ENCODE results near the gene ANKS1B.
"Not testable (repeated sequence)": the region's sequence is repeated elsewhere in the genome, so short reads cannot be mapped to it uniquely, and the experiment has no call there.

The ANKS1B gene

GRCh38 chr12:98837134-98837752 is 1147.5 kb downstream of the ANKS1B start:
- DNase-seq = not testable (repeated sequence)

- no peak for DNase-seq
Observed at GRCh38 chr12:98830657-98831056, 1154.1 kb downstream of the ANKS1B start.

DNA sequence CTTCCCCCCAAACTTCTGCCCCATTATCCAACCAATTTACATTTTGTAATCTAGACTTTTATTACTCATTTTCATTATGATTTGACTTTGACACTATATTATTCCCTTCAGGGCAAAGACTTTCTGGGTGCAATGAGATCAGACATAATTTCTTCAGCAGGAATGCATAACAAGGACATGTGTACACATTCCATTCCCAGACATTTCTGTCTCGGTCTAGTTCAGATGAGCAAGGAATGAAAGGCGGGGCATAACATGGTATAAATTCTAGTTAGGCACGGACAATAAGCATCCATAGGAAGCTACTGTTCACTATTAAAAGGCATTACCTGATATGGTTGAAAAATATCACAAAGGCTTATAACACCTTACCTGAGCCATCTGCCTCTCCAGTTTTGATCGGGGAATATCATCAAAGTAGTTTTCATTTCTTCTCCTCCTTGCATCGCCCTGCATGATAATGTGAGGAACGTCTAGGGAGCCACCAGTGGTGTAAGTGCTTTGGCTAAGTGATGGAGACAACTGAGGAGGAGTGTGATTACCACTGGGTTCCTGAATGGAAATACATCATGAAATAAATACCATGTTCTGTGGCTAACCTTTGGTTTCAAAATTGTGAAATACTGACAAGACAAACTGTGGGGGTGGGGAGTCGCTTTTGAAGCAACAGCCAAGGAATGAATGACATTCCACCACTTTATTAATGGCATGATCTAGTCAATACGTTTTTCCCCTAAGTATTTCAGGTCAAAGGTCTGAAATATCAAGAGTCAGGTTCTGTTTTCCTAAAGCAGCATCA is 1155.7 kb downstream of the ANKS1B start:
- no peak for DNase-seq

GRCh38 chr12:98823012-98823411 is 1161.7 kb downstream of the ANKS1B start:
- no peak for DNase-seq

- DNase-seq = no peak
Observed at GRCh38 chr12:98821866-98822265, 1162.9 kb downstream of the ANKS1B start.

DNA sequence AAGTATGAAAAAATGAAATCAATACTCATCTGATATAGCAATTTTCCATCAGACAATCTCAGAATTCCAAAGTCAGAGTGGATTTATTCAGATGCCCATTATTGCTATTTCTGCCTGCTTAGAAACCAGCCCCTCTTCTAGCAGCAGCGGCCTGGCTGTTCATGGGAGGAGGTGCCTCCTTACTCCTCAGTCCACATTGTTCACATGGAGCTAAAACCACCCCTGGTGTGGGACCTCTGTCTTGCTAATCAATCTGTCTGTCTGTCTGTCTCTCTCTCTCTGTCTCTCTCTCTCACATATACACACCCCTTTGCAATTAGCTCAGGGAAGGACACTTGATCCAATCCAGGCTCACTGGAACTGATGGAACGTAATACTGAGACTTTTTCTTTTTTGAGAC is 1163.5 kb downstream of the ANKS1B start:
- no peak for DNase-seq

DNA sequence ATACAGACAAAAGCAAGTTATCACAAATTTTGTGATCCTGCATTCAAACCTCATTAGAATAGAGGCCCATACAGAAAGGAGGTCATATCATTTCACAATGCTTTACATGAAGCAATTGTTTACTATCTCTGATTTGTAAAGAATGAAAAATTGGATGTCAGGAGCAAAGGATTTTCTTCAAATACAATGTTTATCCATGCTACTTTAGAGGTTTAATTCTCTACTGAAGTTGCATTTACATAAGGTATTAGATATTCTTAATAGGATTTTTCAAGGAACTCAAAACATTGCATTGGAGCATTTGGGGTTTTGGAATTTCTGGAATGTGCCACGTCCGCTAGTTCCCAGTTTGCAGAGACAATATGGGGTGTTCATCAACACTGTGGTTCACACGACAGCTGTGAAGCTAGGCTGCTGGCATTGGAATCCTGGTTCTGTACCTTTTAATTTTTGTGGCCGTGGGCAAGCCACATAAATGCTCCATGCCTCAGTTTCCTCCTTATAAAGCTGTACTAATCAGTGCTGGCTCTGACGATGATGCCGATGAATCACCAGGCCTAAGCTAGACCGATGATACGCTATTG is 1164.8 kb downstream of the ANKS1B start:
- no peak for DNase-seq

GRCh38 chr12:98819071-98819470 is 1165.7 kb downstream of the ANKS1B start:
- no peak for DNase-seq

DNA sequence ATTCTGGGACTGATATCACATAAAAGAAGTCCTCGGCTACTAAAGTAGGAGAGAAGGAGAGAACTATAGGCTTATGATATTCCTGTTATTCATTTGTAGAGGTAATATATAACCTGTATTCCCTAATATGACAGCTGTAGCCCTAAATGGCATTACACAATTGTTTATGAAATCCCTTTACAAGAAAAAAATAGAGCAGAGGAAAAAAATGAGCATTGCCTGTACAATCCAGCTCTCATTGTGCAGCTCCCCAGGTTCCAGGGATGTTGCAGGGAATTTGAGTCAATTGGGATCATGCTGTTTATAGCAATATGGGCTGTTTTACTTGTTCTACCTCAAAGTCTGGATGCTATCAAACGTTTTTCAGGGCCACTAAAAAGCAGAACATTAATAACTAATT is 1166.5 kb downstream of the ANKS1B start:
- no peak for DNase-seq

DNA sequence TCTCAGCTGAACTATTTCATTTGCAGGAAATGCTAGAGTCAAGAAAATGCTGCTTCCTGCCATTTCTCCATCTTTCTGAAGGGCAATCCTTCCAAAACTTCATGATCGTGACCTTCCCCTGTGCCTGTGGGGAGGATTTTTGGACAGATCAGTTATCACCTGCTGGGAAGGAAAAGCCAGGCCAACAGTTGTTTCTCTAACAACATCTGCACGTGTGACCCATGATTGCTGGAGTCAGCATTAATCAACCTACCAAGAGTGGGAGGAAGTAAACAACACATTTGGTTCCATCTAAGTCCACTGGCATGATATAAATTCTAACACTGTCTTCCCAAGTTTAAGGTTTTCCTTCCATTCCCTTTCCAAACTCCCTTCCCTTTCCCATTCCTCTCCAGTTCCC is 1167.0 kb downstream of the ANKS1B start:
- no peak for DNase-seq

DNA sequence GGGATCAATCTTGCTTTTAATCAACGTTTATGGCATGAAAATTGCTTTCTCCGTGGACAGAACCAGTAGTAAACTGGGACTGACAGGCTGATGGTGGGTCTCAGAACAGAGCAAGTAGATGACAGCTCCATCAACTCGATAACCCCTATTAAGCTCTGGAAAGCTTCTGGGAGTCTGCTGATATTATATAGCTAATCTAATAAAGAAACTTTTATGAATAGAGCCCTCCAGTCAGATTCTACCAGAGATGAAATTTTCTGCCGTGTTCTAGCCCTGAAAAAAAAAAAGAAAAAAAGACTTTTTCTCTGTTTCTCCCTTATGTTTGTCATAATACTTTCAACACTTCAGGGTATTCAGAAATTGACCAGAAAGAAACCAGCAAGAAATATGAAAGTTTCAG is 1168.0 kb downstream of the ANKS1B start:
- no peak for DNase-seq

DNA sequence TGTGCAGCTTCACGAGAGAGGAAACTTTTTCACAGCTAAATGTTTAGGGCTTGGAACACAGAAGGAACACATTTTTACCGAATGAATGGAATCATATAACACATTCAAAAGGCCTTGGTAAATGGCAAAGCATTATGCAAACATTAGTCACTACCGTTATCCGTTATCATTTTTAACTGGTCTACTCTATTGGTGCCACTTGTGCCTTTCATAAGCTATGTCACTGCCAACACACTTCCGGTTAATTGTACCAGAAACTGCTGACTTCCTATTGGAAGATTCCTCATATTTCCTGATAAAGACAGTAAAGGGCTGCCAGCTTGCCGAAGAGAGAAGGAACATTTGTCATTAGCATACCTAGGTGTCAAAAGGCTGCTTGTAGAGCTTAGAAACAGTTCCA is 1170.5 kb downstream of the ANKS1B start:
- DNase-seq = no peak

DNA sequence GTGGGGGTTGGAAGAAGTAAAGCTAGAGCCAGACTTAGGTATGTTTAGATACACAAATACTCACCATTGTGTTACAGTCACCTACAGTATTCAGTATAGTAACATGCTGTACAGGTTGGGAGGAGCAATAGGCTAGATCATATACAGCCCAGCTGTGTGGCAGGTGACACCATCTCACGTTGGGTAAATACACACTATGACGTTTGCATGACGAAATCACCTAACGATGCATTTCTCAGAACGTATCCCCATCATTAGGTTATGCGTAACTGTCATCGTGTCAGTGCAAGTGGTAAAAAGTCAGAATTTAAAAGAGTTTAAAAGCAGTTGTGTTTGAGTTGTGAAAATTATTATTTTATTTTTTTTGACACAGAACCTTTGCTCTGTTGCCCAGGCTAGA is 1172.5 kb downstream of the ANKS1B start:
- DNase-seq = no peak

DNA sequence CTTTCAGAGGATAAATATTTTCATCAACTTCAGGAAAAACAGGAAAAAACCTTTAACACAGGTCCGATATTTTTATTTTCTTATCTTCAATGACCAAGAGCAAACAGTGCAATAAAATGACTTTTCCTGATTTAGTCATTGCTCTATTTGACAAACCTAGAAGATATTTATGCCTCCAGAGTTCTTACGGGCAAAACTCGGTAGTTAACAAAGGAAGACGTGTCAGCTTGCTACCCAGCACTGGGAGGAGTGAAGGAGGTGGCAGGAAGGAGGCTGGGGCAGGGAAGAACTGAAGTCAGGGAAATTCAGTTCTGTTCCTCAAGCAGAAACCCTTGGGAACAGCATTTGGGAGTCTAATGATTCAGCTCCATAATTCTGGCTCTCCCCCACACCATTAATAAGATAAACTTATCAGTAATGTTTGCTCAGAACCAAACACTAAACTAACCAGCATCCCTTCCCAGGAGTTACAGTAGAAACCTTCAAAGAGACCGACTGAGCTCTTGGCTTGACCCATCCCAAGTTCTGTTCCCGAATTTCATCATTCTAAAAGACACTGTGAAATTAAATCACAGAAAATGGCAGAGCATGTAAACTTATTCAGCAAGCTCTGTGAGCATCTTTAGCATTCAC is 1176.4 kb downstream of the ANKS1B start:
- no peak for DNase-seq

DNA sequence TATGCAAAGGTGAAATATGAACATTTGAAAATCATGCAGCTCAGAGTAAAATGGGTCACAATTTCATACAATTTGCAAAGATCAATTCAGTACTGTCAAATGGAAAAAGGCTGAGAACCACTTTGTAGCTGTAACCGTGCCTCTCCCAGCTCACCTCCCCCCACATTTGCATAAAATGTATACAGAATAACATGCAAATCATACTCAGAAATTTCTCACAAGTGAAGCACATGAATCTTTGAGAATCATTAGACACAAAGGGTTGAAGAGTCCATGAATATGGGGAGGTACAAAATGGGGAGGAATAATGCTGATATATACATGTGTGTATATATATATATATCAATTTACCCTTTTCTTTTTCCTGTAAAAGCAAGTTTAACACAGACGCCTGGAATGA is 1177.5 kb downstream of the ANKS1B start:
- DNase-seq = no peak

DNA sequence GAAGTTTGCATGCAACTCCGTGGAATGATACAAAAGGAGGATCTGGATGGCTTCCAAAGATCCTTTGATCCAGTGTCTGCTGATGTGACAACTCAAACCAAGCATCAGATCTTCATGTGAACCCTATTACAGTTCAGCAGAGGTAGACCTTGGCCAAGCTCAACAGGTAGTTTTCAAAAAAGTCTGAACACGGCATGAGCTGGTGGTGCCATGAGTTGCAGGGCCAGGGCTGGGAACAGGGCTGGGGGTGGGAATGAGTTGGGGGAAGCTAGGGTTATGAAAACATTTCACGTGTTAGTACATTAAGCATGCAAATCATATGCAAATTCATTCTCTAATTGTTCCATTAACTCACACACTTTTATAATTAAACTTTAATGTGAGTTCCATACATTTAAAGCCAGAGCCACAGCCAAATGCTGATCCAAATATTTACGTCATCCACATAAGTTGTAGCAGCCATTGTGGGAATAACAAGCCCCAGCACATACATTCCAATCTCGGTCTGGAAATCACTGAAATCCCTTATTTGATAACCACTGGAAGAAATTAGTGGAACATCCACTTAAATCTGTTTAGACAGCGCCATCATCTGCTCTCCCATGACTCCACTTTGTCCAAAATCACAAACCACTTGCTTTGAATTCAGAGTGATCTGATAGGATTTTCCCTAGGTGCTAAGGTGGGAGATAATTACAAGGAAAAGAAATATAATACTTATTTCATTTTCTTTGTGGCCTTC is 1181.1 kb downstream of the ANKS1B start:
- DNase-seq = no peak

DNA sequence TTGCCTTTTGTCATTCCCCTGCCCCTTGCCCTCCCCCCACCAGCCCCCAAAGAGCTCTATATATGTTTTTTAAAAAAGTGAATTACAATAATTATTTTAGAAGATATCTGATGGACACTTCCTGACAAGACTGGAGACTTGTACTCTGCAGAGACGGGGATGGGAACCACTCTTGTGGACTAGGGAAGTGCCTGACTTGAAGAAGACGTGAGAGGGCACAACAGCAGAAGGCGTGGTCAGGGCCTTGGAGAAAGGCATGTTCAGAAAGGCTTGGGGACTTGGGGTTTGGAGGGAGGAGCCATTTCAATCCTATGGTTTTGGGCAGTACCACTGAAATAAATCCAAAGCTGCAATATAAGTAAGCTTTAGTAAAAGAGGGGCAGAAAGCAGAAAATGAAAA is 1184.9 kb downstream of the ANKS1B start:
- no peak for DNase-seq

- DNase-seq = no peak
Observed at GRCh38 chr12:98799146-98799810, 1185.5 kb downstream of the ANKS1B start.

DNA sequence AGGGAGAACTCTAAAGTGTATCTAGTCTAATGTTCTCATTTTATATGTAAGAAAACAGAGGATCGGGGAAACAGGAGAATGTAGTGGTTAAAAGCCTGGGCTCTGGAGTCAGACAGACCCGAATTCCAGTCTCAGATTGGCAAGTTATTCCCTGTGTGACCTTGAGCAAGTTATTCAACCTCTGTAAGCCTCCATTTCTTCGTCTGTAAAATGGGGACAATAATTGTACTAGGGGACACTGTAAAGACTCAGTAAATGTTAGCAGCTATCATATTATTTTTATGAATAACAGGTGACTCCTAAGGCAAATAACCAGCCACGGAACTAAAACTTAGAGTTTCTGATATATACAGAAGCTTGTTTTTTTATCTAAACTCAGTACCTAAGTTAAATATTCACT is 1187.5 kb downstream of the ANKS1B start:
- DNase-seq = no peak

- DNase-seq = no peak
Observed at GRCh38 chr12:98796745-98797144, 1188.0 kb downstream of the ANKS1B start.

DNA sequence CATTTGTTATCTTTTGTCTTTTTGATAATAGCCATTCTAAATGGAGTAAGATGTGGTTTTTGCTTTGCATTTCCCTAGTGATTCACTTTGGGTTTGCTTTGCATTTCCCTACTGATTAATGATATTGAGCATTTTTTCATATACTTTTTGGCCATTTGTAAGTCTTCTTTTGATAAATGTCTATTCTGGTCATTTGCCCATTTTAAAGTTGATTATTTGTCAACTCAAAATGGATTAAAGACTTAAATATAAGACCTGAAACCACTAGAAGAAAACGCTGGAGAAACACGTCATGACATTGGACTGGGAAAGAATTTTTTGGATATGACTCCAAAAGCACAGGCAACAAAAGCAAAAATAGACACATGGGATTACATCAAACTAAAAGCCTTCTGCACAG is 1191.6 kb downstream of the ANKS1B start:
- DNase-seq = no peak

DNA sequence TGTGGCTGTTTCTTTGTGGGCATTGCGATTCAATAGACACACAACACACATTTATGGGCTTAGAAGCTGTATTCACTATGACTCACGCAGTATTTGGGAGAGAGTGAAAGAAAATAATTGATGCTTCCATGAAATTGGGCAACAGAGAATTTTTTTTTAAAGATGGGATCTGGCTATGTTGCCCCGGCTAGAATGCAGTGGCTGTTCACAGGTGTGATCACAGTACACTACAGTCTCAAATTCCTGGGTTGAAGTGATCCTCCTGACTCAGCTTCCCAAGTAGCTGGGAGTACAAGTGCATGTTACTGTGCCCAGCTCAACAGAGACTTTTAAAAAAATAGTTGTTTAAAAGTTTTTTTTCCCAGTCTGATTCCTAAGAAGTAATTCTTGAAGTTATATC is 1193.3 kb downstream of the ANKS1B start:
- no peak for DNase-seq

DNA sequence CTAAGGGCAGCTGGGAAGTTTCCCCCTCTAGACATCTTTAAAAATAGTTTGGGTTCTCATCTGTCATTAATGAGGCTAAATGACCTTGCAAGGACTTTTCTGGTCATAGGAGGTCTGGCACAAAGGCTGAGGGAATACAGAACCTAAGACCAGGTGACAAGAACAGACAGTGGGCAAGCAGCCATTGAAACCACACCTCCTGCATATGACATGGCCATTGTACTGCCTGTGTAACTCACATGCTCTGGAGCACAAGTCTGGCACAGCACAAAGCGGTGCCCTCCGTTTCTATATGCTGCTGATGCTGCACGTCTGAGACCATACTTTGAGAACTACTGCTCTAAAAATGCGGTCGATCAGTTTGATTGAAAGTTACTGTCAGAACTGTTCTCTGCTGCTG is 1196.3 kb downstream of the ANKS1B start:
- no peak for DNase-seq
